ENCODE measurements around the gene PRRC2B. TPM values are rescaled to one million over a fixed set of nuclear protein-coding genes. Genes with fewer than 3 reads are reported as not detected.

Gene PRRC2B
- total and polyA plus RNA-seq, 2 of the 13 experiments (the other 11 are each of a cell fraction or from before 2014, with no cell fraction given) = 20.8 to 37.4 TPM

GRCh38 chr9:131349881-131350563 lies 43.9 kb upstream of the PRRC2B start (continued):
- TF ChIP-seq PRDM15 (CRISPR knock-in tag; IDR thresholded peaks at IDR 0.05) = no peak
- TF ChIP-seq ZSCAN12 (CRISPR knock-in tag; IDR thresholded peaks at IDR 0.05) = no peak
- TF ChIP-seq DBP (CRISPR knock-in tag; IDR thresholded peaks at IDR 0.05; ENCODE audit: not compliant biosample characterization) = no peak
- no peak for TF ChIP-seq IRX3 (CRISPR knock-in tag; IDR thresholded peaks at IDR 0.05; ENCODE audit: borderline replicate concordance, low read depth)
- TF ChIP-seq E2F1 (CRISPR knock-in tag; IDR thresholded peaks at IDR 0.05) = no peak
- no peak for TF ChIP-seq SMARCC2 (IDR thresholded peaks at IDR 0.05)
- no peak for TF ChIP-seq THAP7 (CRISPR knock-in tag; IDR thresholded peaks at IDR 0.05)
- TF ChIP-seq NFYC (CRISPR knock-in tag; IDR thresholded peaks at IDR 0.05) = no peak
- no peak for TF ChIP-seq AHDC1 (CRISPR knock-in tag; IDR thresholded peaks at IDR 0.05; ENCODE audit: borderline replicate concordance)
- TF ChIP-seq ZNF24 (IDR thresholded peaks at IDR 0.05) = no peak
- no peak for TF ChIP-seq PHF8 (CRISPR knock-in tag; IDR thresholded peaks at IDR 0.05)
- TF ChIP-seq MAX (IDR thresholded peaks at IDR 0.05) = peak; percentile 52; the same call in 1 of the 2 replicates
- TF ChIP-seq NR3C1 (CRISPR knock-in tag; IDR thresholded peaks at IDR 0.05) = no peak
- TF ChIP-seq ZNF766 (CRISPR knock-in tag; IDR thresholded peaks at IDR 0.05; ENCODE audit: borderline replicate concordance) = no peak
- TF ChIP-seq JARID2 (CRISPR knock-in tag; IDR thresholded peaks at IDR 0.05; ENCODE audit: insufficient replicate concordance) = no peak
- TF ChIP-seq THYN1 (CRISPR knock-in tag; IDR thresholded peaks at IDR 0.05; ENCODE audit: borderline replicate concordance, low read depth) = no peak
